CD4-positive, alpha-beta memory T cell (primary cell): Measurements from ENCODE around the gene SATB2. TPM values are rescaled to one million over a fixed set of nuclear protein-coding genes. Genes with fewer than 3 reads are reported as not detected.

Experiments used
- CTCF ChIA-PET: fragments of 350-600 bp; sonication (Branson Sonifier 250); formaldehyde crosslinking; loops from one replicate; lab custom pipeline; 2021; ENCODE audit warnings: inconsistent platforms; ENCODE audit not compliant: partially characterized antibody; lab: Charles Lee
- POLR2A ChIA-PET: fragments of 350-600 bp; sonication (Branson Sonifier 250); formaldehyde crosslinking; loops from one replicate; lab custom pipeline; 2021; ENCODE audit not compliant: partially characterized antibody; lab: Charles Lee
- DNase-seq, 5 donors: peaks; one replicate each; pipeline versions ENCODE4 v3.0.0 to v3.0.0-alpha.2; 2020 to 2022; ENCODE audit warnings: mixed read lengths in 1 of 5
- H3K27ac ChIP-seq: one replicate; pipeline ENCODE4 v1.7.0; 2013; ENCODE audit warnings: low read depth, low read length
- H3K27me3 ChIP-seq: 2 replicates; pipeline ENCODE4 v1.7.0; 2013; ENCODE audit warnings: mild to moderate bottlenecking, low read length, moderate library complexity; ENCODE audit not compliant: insufficient read depth
- H3K36me3 ChIP-seq: 2 replicates; pipeline ENCODE4 v1.7.0; 2013; ENCODE audit warnings: mild to moderate bottlenecking, low read length, moderate library complexity; ENCODE audit not compliant: insufficient read depth
- H3K4me1 ChIP-seq: 2 replicates; pipeline ENCODE4 v1.7.0; 2013; ENCODE audit warnings: mild to moderate bottlenecking, low read length, moderate library complexity; ENCODE audit not compliant: insufficient read depth
- H3K4me3 ChIP-seq, 2 donors: one replicate each; pipeline ENCODE4 v1.7.0; 2013; ENCODE audit warnings: low read length in 2 of 2, mild to moderate bottlenecking in 1 of 2
- H3K9me3 ChIP-seq, 2 donors: one replicate each; pipeline ENCODE4 v1.7.0; 2013; ENCODE audit warnings: low read length in 2 of 2, control low read depth in 1 of 2; ENCODE audit not compliant: control insufficient read depth in 1 of 2
- H3K27ac Mint-ChIP-seq, 7 donors: one replicate each; pipeline ENCODE4 v1.8.0; 2020 to 2021; ENCODE audit warnings: mixed read lengths in 7 of 7, mild to moderate bottlenecking in 6 of 7, inconsistent platforms in 3 of 7, moderate library complexity in 3 of 7
- H3K27me3 Mint-ChIP-seq, 2 donors: one replicate each; pipeline ENCODE4 v1.8.0; 2020 to 2021; ENCODE audit warnings: mixed read lengths in 2 of 2
- H3K36me3 Mint-ChIP-seq, 2 donors: one replicate each; pipeline ENCODE4 v1.8.0; 2020 to 2021; ENCODE audit warnings: mixed read lengths in 2 of 2, inconsistent platforms in 1 of 2, mild to moderate bottlenecking in 1 of 2
- H3K4me1 Mint-ChIP-seq, 4 donors: one replicate each; pipeline ENCODE4 v1.8.0; 2020 to 2021; ENCODE audit warnings: mixed read lengths in 4 of 4, mild to moderate bottlenecking in 1 of 4
- H3K4me3 Mint-ChIP-seq, 8 donors: one replicate each; pipeline ENCODE4 v1.8.0; 2020 to 2021; ENCODE audit warnings: mixed read lengths in 8 of 8, mild to moderate bottlenecking in 7 of 8, moderate library complexity in 6 of 8, inconsistent platforms in 3 of 8
- H3K9me3 Mint-ChIP-seq, 8 donors: one replicate each; pipeline ENCODE4 v1.8.0; 2020 to 2021; ENCODE audit warnings: mixed read lengths in 8 of 8, mild to moderate bottlenecking in 5 of 8, inconsistent platforms in 3 of 8, moderate library complexity in 1 of 8
- intact Hi-C: fragments of 100-400 bp; cut with micrococcal nuclease; formaldehyde crosslinking; loops from one replicate; pipeline ENCODE4 v1.15.1; 2023
- polyA plus RNA-seq, 2 donors: library from polyadenylated mRNA; unstranded; fragments of 300-500 nt; fragmentation: Illumina TruSeq; gene quantifications; one replicate each; pipeline ENCODE4 v1.2.3, GENCODE V29; 2021
- total RNA-seq, 2 experiments: library from RNA; stranded (reverse); gene quantifications; one replicate each; pipeline ENCODE4 v1.2.3, GENCODE V29; 2021

SATB2 gene
- total and polyA plus RNA-seq, 4 experiments from 2014 or later: 0.06 TPM; not detected in 3

DNA sequence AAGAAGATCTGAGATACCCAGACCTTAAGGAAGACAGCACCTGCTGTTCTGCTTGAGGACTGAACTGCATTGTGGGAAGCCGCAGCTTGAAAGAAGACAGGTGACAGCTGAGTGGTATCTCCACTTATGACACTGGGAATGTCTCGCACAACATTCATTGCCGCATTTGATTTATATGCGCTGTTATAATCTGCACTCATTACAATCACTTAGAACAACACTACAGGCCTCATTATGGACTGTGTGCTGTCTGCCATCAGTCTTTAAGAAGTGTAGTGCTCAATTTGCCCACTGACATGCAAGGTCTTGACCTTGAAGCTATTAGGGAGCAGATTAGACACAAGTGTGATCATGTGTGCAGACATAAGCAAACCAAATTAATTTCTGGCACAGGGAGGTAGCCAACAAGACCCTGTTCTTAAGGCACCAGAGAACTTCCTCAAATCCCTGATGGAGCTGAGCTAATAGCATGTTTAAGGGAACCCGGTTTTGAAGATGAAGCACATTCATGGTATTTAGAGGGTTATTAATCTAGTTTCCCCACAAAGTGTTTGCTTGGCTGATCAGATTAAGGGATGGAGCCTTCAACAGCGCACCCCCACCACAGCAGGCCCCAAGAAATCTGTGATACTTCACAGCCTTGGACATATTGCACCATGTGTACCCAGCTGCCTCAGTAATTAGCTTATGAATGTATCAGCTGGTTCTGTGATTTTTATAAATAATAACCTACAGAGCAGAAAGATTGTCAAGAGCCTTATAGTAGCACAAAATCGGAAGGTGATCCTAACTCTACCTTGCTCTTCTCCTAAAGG lies 146.8 kb downstream of the SATB2 start:
- Histone ChIP-seq H3K27me3 (no peaks in the 10 kb centered on the region), H3K4me1 (no peaks in the 10 kb centered on the region), H3K9me3 (no peaks in the 10 kb centered on the region), H3K27ac (no peak overlapping the region), H3K36me3 (no peaks in the 10 kb centered on the region), H3K4me3 (no peak overlapping the region)
- Mint-ChIP-seq H3K4me1 (no peaks in the 10 kb centered on the region), H3K27me3 (no peaks in the 10 kb centered on the region), H3K27ac (no peak overlapping the region), H3K9me3 (peaks cover 0 to 9% (median 0%) of the 10 kb centered on the region in 8 donors), H3K36me3 (no peaks in the 10 kb centered on the region), H3K4me3 (no peak overlapping the region)
- intact Hi-C loops: no loop called here
- CTCF ChIA-PET: no interaction called here
- DNase-seq: no peak
- POLR2A ChIA-PET: no interaction called here

DNA sequence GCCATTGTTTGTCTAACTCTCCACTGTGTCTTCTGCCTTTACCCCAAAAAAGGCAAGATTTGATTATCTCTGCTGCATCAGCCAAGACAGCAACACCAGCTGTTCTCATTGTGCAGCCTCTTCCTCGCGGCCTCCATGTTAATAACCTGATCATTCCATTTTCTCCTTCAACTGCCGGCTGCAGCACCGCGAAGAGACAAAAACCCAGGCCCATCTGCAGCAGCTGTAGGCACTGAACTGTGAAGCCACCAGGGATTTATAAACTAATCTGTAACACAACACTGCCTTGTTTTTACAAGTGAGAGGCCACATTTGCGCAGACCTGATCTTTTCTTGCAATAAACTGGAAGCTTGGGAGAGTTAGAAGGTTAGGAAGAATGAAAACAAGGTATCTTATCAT lies 147.8 kb downstream of the SATB2 start:
- intact Hi-C loops: no loop called here
- Mint-ChIP-seq H3K36me3 (no peaks in the 10 kb centered on the region), H3K4me1 (no peaks in the 10 kb centered on the region), H3K27ac (no peak overlapping the region), H3K9me3 (peaks cover 0 to 9% (median 0%) of the 10 kb centered on the region in 8 donors), H3K4me3 (no peak overlapping the region), H3K27me3 (no peaks in the 10 kb centered on the region)
- Histone ChIP-seq H3K36me3 (no peaks in the 10 kb centered on the region), H3K4me1 (no peaks in the 10 kb centered on the region), H3K27me3 (no peaks in the 10 kb centered on the region), H3K27ac (no peak overlapping the region), H3K4me3 (no peak overlapping the region), H3K9me3 (no peaks in the 10 kb centered on the region)
- POLR2A ChIA-PET: no interaction called here
- no peak for DNase-seq
- CTCF ChIA-PET: no interaction called here

DNA sequence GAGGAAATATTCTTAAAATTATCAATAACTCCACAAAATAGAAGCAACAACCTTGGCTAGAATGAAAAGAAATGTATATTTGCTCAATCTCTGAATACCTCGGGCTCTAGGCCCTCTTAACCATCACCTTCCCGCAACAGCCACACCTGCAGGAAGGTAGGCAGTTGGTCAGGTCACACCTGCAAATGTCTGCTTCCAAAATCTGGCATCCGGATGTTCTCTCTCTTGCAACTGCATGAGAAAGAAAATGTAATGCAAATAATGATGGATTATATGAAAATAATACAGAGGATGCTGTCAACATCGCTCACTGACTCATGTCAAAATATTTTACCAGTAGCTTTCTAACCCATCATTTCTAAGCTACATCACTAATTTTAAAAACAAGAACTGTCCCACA lies 148.3 kb downstream of the SATB2 start:
- Histone ChIP-seq H3K9me3 (no peaks in the 10 kb centered on the region), H3K4me3 (no peak overlapping the region), H3K27ac (no peak overlapping the region), H3K27me3 (no peaks in the 10 kb centered on the region), H3K36me3 (no peaks in the 10 kb centered on the region), H3K4me1 (no peaks in the 10 kb centered on the region)
- Mint-ChIP-seq H3K9me3 (peaks cover 0 to 9% (median 0%) of the 10 kb centered on the region in 8 donors), H3K36me3 (no peaks in the 10 kb centered on the region), H3K27me3 (no peaks in the 10 kb centered on the region), H3K27ac (no peak overlapping the region), H3K4me1 (no peaks in the 10 kb centered on the region), H3K4me3 (no peak overlapping the region)
- ChIA-PET CTCF (no interaction called here), POLR2A (no interaction called here)
- no peak for DNase-seq
- intact Hi-C loops: no loop called here

DNA sequence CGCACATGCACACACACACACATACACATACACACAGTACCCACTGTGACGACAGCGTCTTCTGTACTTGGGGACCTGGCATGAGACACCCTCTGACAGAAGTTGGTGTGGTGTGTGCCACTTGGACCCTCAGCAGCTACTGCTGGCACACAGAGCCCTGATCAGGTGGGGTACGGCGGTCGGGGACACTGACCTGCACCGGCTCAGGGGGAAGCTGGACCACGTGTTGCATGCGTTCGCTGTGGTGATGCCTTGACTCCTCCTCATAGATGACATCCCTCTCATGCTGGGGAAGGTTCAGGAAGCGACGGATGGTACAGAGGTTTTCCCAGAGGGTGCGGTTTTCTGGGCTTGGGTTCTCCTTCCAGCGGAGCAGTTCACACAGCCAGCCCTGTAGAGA lies 149.2 kb downstream of the SATB2 start:
- DNase-seq: peak in 1 of 5 donors; percentile 27

DNA sequence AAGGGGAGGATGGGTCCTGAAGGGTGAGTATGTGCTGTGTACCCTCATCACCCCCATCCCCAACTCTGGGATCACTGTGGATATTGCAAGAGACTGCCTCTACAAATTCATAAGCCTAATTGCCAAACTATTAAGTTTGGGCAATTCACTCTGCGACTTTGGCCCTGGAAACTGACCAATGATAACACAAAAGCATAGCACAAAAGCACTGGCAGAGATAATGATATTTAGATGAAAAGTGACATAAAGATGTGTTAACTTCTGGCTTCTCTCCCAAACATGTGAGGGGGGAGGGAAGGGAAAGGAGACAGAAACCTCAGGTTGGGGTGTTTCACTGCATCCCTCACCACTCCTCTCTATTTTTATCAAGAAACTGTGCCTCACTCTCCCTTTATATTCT lies 150.3 kb downstream of the SATB2 start:
- H3K4me3 ChIP-seq: no peak overlapping the region
- Mint-ChIP-seq H3K9me3 (peaks cover 0 to 9% (median 0%) of the 10 kb centered on the region in 8 donors), H3K36me3 (no peaks in the 10 kb centered on the region), H3K27ac (no peak overlapping the region), H3K4me3 (no peak overlapping the region), H3K4me1 (no peaks in the 10 kb centered on the region), H3K27me3 (peaks cover 0 to 1% of the 10 kb centered on the region in 2 donors)
- no peaks in the 10 kb centered on the region for H3K9me3 ChIP-seq
- no peak for DNase-seq
- no peak overlapping the region for H3K27ac ChIP-seq
- H3K36me3 ChIP-seq: no peaks in the 10 kb centered on the region
- ChIA-PET CTCF (no interaction called here), POLR2A (no interaction called here)
- intact Hi-C loops: no loop called here
- no peaks in the 10 kb centered on the region for H3K4me1 ChIP-seq
- H3K27me3 ChIP-seq: no peaks in the 10 kb centered on the region

More for the DNA sequence above, 149.2 kb downstream of the SATB2 start:
- Mint-ChIP-seq H3K36me3 (no peaks in the 10 kb centered on the region), H3K9me3 (peaks cover 0 to 9% (median 0%) of the 10 kb centered on the region in 8 donors), H3K27me3 (no peaks in the 10 kb centered on the region), H3K4me1 (no peaks in the 10 kb centered on the region), H3K27ac (no peak overlapping the region), H3K4me3 (no peak overlapping the region)
- Histone ChIP-seq H3K4me3 (no peak overlapping the region), H3K4me1 (no peaks in the 10 kb centered on the region), H3K36me3 (no peaks in the 10 kb centered on the region), H3K27ac (no peak overlapping the region), H3K9me3 (no peaks in the 10 kb centered on the region), H3K27me3 (no peaks in the 10 kb centered on the region)
- POLR2A ChIA-PET: no interaction called here
- intact Hi-C loops: no loop called here
- CTCF ChIA-PET: no interaction called here

DNA sequence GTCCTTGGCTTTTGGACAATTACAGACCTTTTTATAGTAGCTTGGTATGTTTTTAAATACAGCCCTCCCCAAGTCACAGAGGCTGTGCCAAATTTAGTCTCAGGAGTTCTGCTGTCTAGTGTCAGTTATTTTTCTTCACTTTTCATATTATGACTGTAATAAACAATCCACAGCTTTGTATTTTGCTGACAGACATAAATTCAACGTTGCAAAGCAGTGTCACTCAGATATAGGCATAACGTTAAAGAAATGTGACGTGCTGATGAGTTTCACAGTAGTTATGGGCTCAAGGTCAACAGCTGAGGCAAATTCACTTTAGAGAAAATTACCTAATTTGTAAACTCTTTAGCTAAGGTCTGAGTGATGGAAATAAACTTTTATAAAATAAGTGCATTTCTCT lies 151.6 kb downstream of the SATB2 start:
- ChIA-PET POLR2A (no interaction called here), CTCF (no interaction called here)
- H3K4me1 Mint-ChIP-seq: no peaks in the 10 kb centered on the region
- H3K27me3 ChIP-seq: no peaks in the 10 kb centered on the region
- peaks cover 0 to 5% (median 0%) of the 10 kb centered on the region in 8 donors for H3K9me3 Mint-ChIP-seq
- no peaks in the 10 kb centered on the region for H3K36me3 Mint-ChIP-seq
- no peaks in the 10 kb centered on the region for H3K36me3 ChIP-seq
- H3K4me1 ChIP-seq: no peaks in the 10 kb centered on the region
- H3K9me3 ChIP-seq: no peaks in the 10 kb centered on the region
- peaks cover 0 to 1% of the 10 kb centered on the region in 2 donors for H3K27me3 Mint-ChIP-seq
- no peak for DNase-seq
- H3K27ac Mint-ChIP-seq: no peak overlapping the region
- no peak overlapping the region for H3K27ac ChIP-seq
- intact Hi-C loops: no loop called here
- H3K4me3 ChIP-seq: no peak overlapping the region
- no peak overlapping the region for H3K4me3 Mint-ChIP-seq

DNA sequence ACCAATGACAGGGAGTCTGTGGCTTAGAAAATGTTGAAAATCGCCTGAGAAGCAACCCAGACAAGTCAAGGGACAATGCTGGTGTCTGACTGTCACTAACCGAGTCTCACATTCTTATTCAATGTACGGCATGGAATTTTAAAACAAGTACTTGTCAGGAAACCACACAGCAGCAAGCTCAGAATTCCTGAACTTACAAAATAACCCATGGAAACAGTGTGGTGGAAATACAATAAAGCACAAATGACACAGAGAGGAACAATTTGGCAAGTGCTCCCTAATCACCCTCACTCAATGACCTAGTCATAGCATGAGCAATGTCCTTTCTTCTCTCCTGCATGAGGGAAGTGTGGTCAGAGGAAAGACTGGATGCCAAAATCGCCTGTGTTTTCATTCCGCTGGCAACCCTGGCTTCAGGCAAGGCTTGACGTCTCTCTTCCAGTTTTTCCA lies 154.0 kb downstream of the SATB2 start:
- Histone ChIP-seq H3K27ac (no peak overlapping the region), H3K4me3 (no peak overlapping the region), H3K4me1 (no peaks in the 10 kb centered on the region), H3K9me3 (no peaks in the 10 kb centered on the region), H3K27me3 (no peaks in the 10 kb centered on the region), H3K36me3 (no peaks in the 10 kb centered on the region)
- Mint-ChIP-seq H3K4me3 (no peak overlapping the region), H3K36me3 (no peaks in the 10 kb centered on the region), H3K27me3 (peaks cover 0 to 1% of the 10 kb centered on the region in 2 donors), H3K4me1 (no peaks in the 10 kb centered on the region), H3K9me3 (peaks cover 0 to 1% (median 0%) of the 10 kb centered on the region in 8 donors), H3K27ac (no peak overlapping the region)
- intact Hi-C loops: no loop called here
- no peak for DNase-seq
- CTCF ChIA-PET: no interaction called here
- POLR2A ChIA-PET: no interaction called here
